HepG2 (cell line): ENCODE data around the gene HS3ST3B1. TPM values are rescaled to one million over a fixed set of nuclear protein-coding genes. Genes with fewer than 3 reads are reported as not detected.

ENCODE experiments used
- ADNP ChIP-seq: sonication (generic); formaldehyde crosslinking; IDR thresholded peaks from 2 replicates; pipeline ENCODE4 v1.4.0; 2020; ENCODE audit warnings: missing genetic modification reagents
- AKAP8 ChIP-seq: sonication (generic); formaldehyde crosslinking; IDR thresholded peaks from 2 replicates; pipeline ENCODE4 v1.5.1; 2020; ENCODE audit warnings: mild to moderate bottlenecking, missing genetic modification reagents
- ATF1 ChIP-seq: IDR thresholded peaks from 2 replicates; pipeline ENCODE4 v1.6.1; 2016; ENCODE audit warnings: mild to moderate bottlenecking, control low read depth
- CBX5 ChIP-seq: sonication (generic); formaldehyde crosslinking; IDR thresholded peaks from 2 replicates; pipeline ENCODE4 v1.4.0; 2020; ENCODE audit warnings: missing genetic modification reagents, borderline replicate concordance
- CCDC6 ChIP-seq: sonication (generic); formaldehyde crosslinking; IDR thresholded peaks from 2 replicates; pipeline ENCODE4 v1.8.1; 2022; ENCODE audit warnings: mild to moderate bottlenecking, missing genetic modification reagents, moderate library complexity
- HES4 ChIP-seq: sonication (generic); formaldehyde crosslinking; IDR thresholded peaks from 2 replicates; pipeline ENCODE4 v1.9.0; 2021; ENCODE audit warnings: mild to moderate bottlenecking, missing genetic modification reagents, borderline replicate concordance
- HIVEP1 ChIP-seq: sonication (generic); formaldehyde crosslinking; IDR thresholded peaks from 2 replicates; pipeline ENCODE4 v1.4.0; 2020; ENCODE audit warnings: mild to moderate bottlenecking, missing genetic modification reagents
- HMG20A ChIP-seq: IDR thresholded peaks from 2 replicates; pipeline ENCODE4 v1.6.1; 2016; ENCODE audit warnings: borderline replicate concordance
- JDP2 ChIP-seq: sonication (generic); formaldehyde crosslinking; IDR thresholded peaks from 2 replicates; pipeline ENCODE4 v1.8.1; 2022; ENCODE audit warnings: missing genetic modification reagents, borderline replicate concordance
- TCF7L2 ChIP-seq: IDR thresholded peaks from 2 replicates; pipeline ENCODE4 v1.6.1; 2011; ENCODE audit warnings: mild to moderate bottlenecking, low read depth, low read length, moderate library complexity
- THYN1 ChIP-seq: sonication (generic); formaldehyde crosslinking; IDR thresholded peaks from 2 replicates; pipeline ENCODE4 v1.8.1; 2023; ENCODE audit warnings: low read depth, mild to moderate bottlenecking, moderate library complexity, missing genetic modification reagents, borderline replicate concordance
- ZNF180 ChIP-seq: sonication (generic); formaldehyde crosslinking; IDR thresholded peaks from 2 replicates; pipeline ENCODE4 v1.4.0; 2020; ENCODE audit warnings: low read depth, missing genetic modification reagents, borderline replicate concordance
- ZNF564 ChIP-seq: sonication (generic); formaldehyde crosslinking; IDR thresholded peaks from 2 replicates; pipeline ENCODE4 v1.8.1; 2023; ENCODE audit warnings: mild to moderate bottlenecking, missing genetic modification reagents
- ZNF615 ChIP-seq: sonication (generic); formaldehyde crosslinking; IDR thresholded peaks from 2 replicates; pipeline ENCODE4 v1.5.0; 2020; ENCODE audit warnings: mild to moderate bottlenecking, missing genetic modification reagents, borderline replicate concordance
- ZNF646 ChIP-seq: sonication (generic); formaldehyde crosslinking; IDR thresholded peaks from 2 replicates; pipeline ENCODE4 v1.9.0; 2021; ENCODE audit warnings: mild to moderate bottlenecking, missing genetic modification reagents
- ZNF7 ChIP-seq: IDR thresholded peaks from 2 replicates; pipeline ENCODE4 v1.6.1; 2016; ENCODE audit warnings: missing biosample characterization, missing genetic modification reagents
- ZNF749 ChIP-seq: sonication (generic); formaldehyde crosslinking; IDR thresholded peaks from 2 replicates; pipeline ENCODE4 v1.8.0; 2022; ENCODE audit warnings: mild to moderate bottlenecking, missing genetic modification reagents, moderate library complexity, borderline replicate concordance
- polyA plus RNA-seq, 8 experiments: library from polyadenylated mRNA; depleted of rRNA in 3 of 8; stranded (reverse) in 7 of 8; unstranded in 1 of 8; fragments of >200 nt; fragmentation: Illumina TruSeq in 4 of 8; extraction: Trizol in 4 of 8; gene quantifications; 2 replicates each; pipeline versions ENCODE4 v1.2.1 to v1.2.3, GENCODE V29; 2011 to 2016; ENCODE audit warnings: low read depth in 4 of 8, missing spikeins in 1 of 8, mixed read lengths in 1 of 8; ENCODE audit not compliant: insufficient read depth in 1 of 8
- total RNA-seq, 5 experiments: library from RNA; depleted of rRNA; stranded (reverse); fragments of >200 nt; fragmentation: Illumina TruSeq; extraction: Trizol; gene quantifications; 2 replicates each; pipeline ENCODE4 v1.2.3, GENCODE V29; 2016; ENCODE audit warnings: low read depth in 1 of 5
- TF ChIP-seq, protein P1 (sequence below): sonication (generic); formaldehyde crosslinking; conservative IDR thresholded peaks from 2 replicates; pipeline ENCODE4 v1.4.0; 2020; ENCODE audit warnings: missing genetic modification reagents
- TF ChIP-seq, protein P2 (sequence below): sonication (generic); formaldehyde crosslinking; IDR thresholded peaks from 2 replicates; pipeline ENCODE4 v1.8.0; 2022; ENCODE audit warnings: mild to moderate bottlenecking, missing genetic modification reagents, moderate library complexity
- TF ChIP-seq, protein P3 (sequence below): sonication (generic); formaldehyde crosslinking; IDR thresholded peaks from 2 replicates; pipeline ENCODE4 v1.4.0; 2020; ENCODE audit warnings: missing genetic modification reagents

Gene HS3ST3B1
- total and polyA plus RNA-seq, 2 of the 13 experiments (the other 11 are each of a cell fraction or from before 2014, with no cell fraction given), result 15.7 to 39.5 TPM

- peak; percentile 71 for TF ChIP-seq CBX5 (CRISPR knock-in tag)
- no peak; the same call in 1 of the 2 replicates for TF ChIP-seq HIVEP1
- no peak for TF ChIP-seq THYN1
- TF ChIP-seq ZNF180, result no peak
- no peak for TF ChIP-seq ZNF646 (CRISPR knock-in tag)
- TF ChIP-seq, protein P1, sequence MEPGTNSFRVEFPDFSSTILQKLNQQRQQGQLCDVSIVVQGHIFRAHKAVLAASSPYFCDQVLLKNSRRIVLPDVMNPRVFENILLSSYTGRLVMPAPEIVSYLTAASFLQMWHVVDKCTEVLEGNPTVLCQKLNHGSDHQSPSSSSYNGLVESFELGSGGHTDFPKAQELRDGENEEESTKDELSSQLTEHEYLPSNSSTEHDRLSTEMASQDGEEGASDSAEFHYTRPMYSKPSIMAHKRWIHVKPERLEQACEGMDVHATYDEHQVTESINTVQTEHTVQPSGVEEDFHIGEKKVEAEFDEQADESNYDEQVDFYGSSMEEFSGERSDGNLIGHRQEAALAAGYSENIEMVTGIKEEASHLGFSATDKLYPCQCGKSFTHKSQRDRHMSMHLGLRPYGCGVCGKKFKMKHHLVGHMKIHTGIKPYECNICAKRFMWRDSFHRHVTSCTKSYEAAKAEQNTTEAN (CRISPR knock-in tag), result peak; percentile 65; the same call in 1 of the 2 replicates
- TF ChIP-seq, protein P2, sequence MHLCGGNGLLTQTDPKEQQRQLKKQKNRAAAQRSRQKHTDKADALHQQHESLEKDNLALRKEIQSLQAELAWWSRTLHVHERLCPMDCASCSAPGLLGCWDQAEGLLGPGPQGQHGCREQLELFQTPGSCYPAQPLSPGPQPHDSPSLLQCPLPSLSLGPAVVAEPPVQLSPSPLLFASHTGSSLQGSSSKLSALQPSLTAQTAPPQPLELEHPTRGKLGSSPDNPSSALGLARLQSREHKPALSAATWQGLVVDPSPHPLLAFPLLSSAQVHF, result 0 out of 2 replicates have a peak, but pooled peaks have one; percentile 19
- no peak for TF ChIP-seq HMG20A (CRISPR knock-in tag)
- peak; percentile 92 for TF ChIP-seq HES4 (CRISPR knock-in tag)
- TF ChIP-seq, protein P3, sequence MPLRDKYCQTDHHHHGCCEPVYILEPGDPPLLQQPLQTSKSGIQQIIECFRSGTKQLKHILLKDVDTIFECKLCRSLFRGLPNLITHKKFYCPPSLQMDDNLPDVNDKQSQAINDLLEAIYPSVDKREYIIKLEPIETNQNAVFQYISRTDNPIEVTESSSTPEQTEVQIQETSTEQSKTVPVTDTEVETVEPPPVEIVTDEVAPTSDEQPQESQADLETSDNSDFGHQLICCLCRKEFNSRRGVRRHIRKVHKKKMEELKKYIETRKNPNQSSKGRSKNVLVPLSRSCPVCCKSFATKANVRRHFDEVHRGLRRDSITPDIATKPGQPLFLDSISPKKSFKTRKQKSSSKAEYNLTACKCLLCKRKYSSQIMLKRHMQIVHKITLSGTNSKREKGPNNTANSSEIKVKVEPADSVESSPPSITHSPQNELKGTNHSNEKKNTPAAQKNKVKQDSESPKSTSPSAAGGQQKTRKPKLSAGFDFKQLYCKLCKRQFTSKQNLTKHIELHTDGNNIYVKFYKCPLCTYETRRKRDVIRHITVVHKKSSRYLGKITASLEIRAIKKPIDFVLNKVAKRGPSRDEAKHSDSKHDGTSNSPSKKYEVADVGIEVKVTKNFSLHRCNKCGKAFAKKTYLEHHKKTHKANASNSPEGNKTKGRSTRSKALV, result peak; percentile 94
- TF ChIP-seq ADNP (CRISPR knock-in tag), result no peak
- TF ChIP-seq ZNF749 (CRISPR knock-in tag), result no peak
- TF ChIP-seq JDP2, result no peak
- no peak for TF ChIP-seq ZNF7 (CRISPR knock-in tag)
- TF ChIP-seq TCF7L2, result no peak
- TF ChIP-seq ZNF564 (CRISPR knock-in tag), result 0 out of 2 replicates have a peak, but pooled peaks have one; percentile 48
- TF ChIP-seq ATF1 (CRISPR knock-in tag), result peak; percentile 37; the same call in 1 of the 2 replicates
- peak; percentile 58; the same call in 1 of the 2 replicates for TF ChIP-seq CCDC6
- TF ChIP-seq ZNF615, result no peak
- no peak for TF ChIP-seq AKAP8
Observed at GRCh38 chr17:14300575-14301278, at the start of gene HS3ST3B1 (continued).
